Vagina (tissue), 2 donors: ENCODE data around the gene SNRNP27. TPM values are rescaled to one million over a fixed set of nuclear protein-coding genes. Genes with fewer than 3 reads are reported as not detected.

ENCODE experiments used
- DNase-seq, 2 donors: peaks; one replicate each; pipeline ENCODE4 v3.0.0-alpha.2; 2017; ENCODE audit errors: extremely low spot score in 2 of 2
- H3K27ac ChIP-seq: fragments of 200-600 bp; sonication (generic); one replicate; pipeline ENCODE4 v1.5.1; 2019
- H3K27me3 ChIP-seq: fragments of 200-600 bp; sonication (generic); one replicate; pipeline ENCODE4 v1.5.1; 2019
- H3K36me3 ChIP-seq, 2 donors: fragments of 200-600 bp; sonication (generic); one replicate each; pipeline ENCODE4 v1.5.1; 2017 to 2019
- H3K4me1 ChIP-seq: fragments of 200-600 bp; sonication (generic); one replicate; pipeline ENCODE4 v1.5.1; 2019
- H3K4me3 ChIP-seq, 2 donors: fragments of 200-600 bp; sonication (generic); 1 replicate in 1 of 2; 2 replicates in 1 of 2; pipeline ENCODE4 v1.5.1; 2016 to 2019
- H3K9me3 ChIP-seq: fragments of 200-600 bp; sonication (generic); one replicate; pipeline ENCODE4 v1.5.1; 2019
- POLR2A ChIP-seq, 2 donors: fragments of 450-650 bp; IDR thresholded peaks; one replicate each; pipeline ENCODE4 v1.6.1; 2017; ENCODE audit warnings: antibody characterized with exemption in 2 of 2, mild to moderate bottlenecking in 2 of 2, moderate library complexity in 2 of 2
- POLR2AphosphoS5 ChIP-seq, 2 donors: sonication (generic); formaldehyde crosslinking; IDR thresholded peaks; one replicate each; pipeline ENCODE4 v1.9.0; 2017; ENCODE audit warnings: antibody characterized with exemption in 2 of 2, mild to moderate bottlenecking in 2 of 2, low read depth in 1 of 2; ENCODE audit not compliant: insufficient read depth in 1 of 2
- intact Hi-C: fragments of 100-400 bp; cut with DNase I; formaldehyde crosslinking; loops from one replicate; pipeline ENCODE4 v1.15.1; 2023
- total RNA-seq: library from RNA; depleted of rRNA; stranded (reverse); fragments of >200 nt; gene quantifications from one replicate; pipeline ENCODE4 v1.2.3, GENCODE V29; 2016
- TF ChIP-seq, protein P1 (sequence below), 3 experiments: fragments of 450-650 bp in 2 of 3; fragments of 200-600 bp in 1 of 3; sonication (generic) in 1 of 3; IDR thresholded peaks; one replicate each; pipeline ENCODE4 v1.5.1; 2017 to 2019; ENCODE audit warnings: antibody characterized with exemption in 3 of 3, mild to moderate bottlenecking in 2 of 3, moderate library complexity in 2 of 3

The SNRNP27 gene, protein sequence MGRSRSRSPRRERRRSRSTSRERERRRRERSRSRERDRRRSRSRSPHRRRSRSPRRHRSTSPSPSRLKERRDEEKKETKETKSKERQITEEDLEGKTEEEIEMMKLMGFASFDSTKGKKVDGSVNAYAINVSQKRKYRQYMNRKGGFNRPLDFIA
- 62.9 TPM for total RNA-seq

GRCh38 chr2:69893684-69894551, at the start of gene SNRNP27:
Gene SNRNP27, plus strand, starts transcription at chr2:69893956. Its CDS starts 29 bp downstream, at chr2:69893985.
- Histone ChIP-seq H3K4me3 (peak within 1 kb of the TSS; percentile 57 to 77), H3K36me3 (peaks cover 0 to 34% of the 10 kb centered on the region in 2 donors), H3K9me3 (no peaks in the 10 kb centered on the region), H3K4me1 (peaks cover 18% of the 10 kb centered on the region), H3K27me3 (no peaks in the 10 kb centered on the region), H3K27ac (peak within 1 kb of the TSS; percentile 75)
- TF ChIP-seq, protein P1, sequence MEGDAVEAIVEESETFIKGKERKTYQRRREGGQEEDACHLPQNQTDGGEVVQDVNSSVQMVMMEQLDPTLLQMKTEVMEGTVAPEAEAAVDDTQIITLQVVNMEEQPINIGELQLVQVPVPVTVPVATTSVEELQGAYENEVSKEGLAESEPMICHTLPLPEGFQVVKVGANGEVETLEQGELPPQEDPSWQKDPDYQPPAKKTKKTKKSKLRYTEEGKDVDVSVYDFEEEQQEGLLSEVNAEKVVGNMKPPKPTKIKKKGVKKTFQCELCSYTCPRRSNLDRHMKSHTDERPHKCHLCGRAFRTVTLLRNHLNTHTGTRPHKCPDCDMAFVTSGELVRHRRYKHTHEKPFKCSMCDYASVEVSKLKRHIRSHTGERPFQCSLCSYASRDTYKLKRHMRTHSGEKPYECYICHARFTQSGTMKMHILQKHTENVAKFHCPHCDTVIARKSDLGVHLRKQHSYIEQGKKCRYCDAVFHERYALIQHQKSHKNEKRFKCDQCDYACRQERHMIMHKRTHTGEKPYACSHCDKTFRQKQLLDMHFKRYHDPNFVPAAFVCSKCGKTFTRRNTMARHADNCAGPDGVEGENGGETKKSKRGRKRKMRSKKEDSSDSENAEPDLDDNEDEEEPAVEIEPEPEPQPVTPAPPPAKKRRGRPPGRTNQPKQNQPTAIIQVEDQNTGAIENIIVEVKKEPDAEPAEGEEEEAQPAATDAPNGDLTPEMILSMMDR (IDR thresholded peaks at IDR 0.05), result no peak
- TF ChIP-seq POLR2AphosphoS5 (IDR thresholded peaks at IDR 0.05; ENCODE audit: insufficient read depth in 1 of 2, low read depth in 1 of 2) (peak; percentile 68 to 82), POLR2A (IDR thresholded peaks at IDR 0.05) (no peak)
- intact Hi-C loops, result no loop called here
- no peak for DNase-seq

DNA sequence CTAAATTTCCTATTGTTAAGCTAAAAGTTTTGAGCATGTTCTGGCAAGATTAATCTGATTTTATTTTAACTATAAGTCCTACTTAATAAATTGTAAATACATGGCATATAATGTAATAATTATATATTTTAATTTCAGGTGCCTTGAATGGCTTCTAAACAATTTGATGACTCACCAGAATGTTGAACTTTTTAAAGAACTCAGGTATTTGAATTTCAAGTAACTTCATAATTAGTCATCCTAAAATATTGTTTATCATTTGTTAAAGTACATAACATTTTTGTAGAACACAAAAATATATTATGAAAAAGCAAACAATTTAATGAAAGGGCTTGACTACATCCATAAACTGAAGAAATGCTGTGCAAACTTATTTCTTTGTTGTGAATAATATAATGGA, 49.8 kb upstream of the SNRNP27 start:
- TF ChIP-seq POLR2A (IDR thresholded peaks at IDR 0.05) (no peak), POLR2AphosphoS5 (IDR thresholded peaks at IDR 0.05; ENCODE audit: insufficient read depth in 1 of 2, low read depth in 1 of 2) (no peak)
- TF ChIP-seq, protein P1 (IDR thresholded peaks at IDR 0.05), result no peak
- Histone ChIP-seq H3K9me3 (no peaks in the 10 kb centered on the region), H3K27me3 (no peaks in the 10 kb centered on the region), H3K27ac (no peak overlapping the region), H3K4me3 (no peak overlapping the region), H3K36me3 (peaks cover 0 to 9% of the 10 kb centered on the region in 2 donors), H3K4me1 (no peaks in the 10 kb centered on the region)
- intact Hi-C loops, result no loop called here
- DNase-seq, result no peak

DNA sequence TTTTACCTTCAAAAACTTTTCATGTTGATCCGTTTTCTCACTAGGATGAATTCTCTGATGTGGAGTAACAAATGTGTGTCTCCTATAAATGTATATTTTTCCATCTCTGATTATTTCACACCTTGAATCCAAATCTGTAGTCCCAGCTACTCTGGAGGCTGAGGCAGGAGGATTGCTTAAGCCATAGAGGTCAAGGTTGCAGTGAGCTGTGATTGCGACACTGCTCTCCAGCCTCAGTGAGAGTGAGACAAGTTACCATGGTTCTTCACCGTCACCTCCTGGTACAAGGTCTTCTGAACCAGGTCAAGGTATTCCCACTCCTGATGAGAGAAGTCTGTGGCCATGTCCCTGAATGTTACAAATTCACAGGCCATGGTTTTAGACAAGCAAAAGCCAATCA, 49.2 kb upstream of the SNRNP27 start:
- TF ChIP-seq POLR2A (IDR thresholded peaks at IDR 0.05), result no peak
- TF ChIP-seq, protein P1 (IDR thresholded peaks at IDR 0.05), result no peak
- no peak for TF ChIP-seq POLR2AphosphoS5 (IDR thresholded peaks at IDR 0.05; ENCODE audit: insufficient read depth in 1 of 2, low read depth in 1 of 2)
- Histone ChIP-seq H3K9me3 (no peaks in the 10 kb centered on the region), H3K4me1 (no peaks in the 10 kb centered on the region), H3K27ac (no peak overlapping the region), H3K4me3 (no peak overlapping the region), H3K27me3 (no peaks in the 10 kb centered on the region), H3K36me3 (peaks cover 0 to 9% of the 10 kb centered on the region in 2 donors)
- intact Hi-C loops, result no loop called here
- no peak for DNase-seq

- Histone ChIP-seq H3K36me3 (peaks cover 0 to 16% of the 10 kb centered on the region in 2 donors), H3K4me3 (no peak overlapping the region), H3K4me1 (no peaks in the 10 kb centered on the region), H3K27ac (no peak overlapping the region), H3K9me3 (no peaks in the 10 kb centered on the region), H3K27me3 (no peaks in the 10 kb centered on the region)
- TF ChIP-seq, protein P1 (IDR thresholded peaks at IDR 0.05), result no peak
- TF ChIP-seq POLR2A (IDR thresholded peaks at IDR 0.05) (no peak), POLR2AphosphoS5 (IDR thresholded peaks at IDR 0.05; ENCODE audit: insufficient read depth in 1 of 2, low read depth in 1 of 2) (no peak)
- DNase-seq, result no peak
- intact Hi-C loops, result no loop called here
These were observed 47.3 kb upstream of the SNRNP27 start for GRCh38 chr2:69846182-69847067.
